K562 (cell line): ENCODE measurements around the gene HEMGN. TPM values are rescaled to one million over a fixed set of nuclear protein-coding genes. Genes with fewer than 3 reads are reported as not detected.

ENCODE experiments used
- ATF1 ChIP-seq, 2 experiments: fragments of 450-650 bp in 1 of 2; IDR thresholded peaks; 2 replicates each; pipeline ENCODE4 v1.6.1; 2016; ENCODE audit warnings: missing compliant biosample characterization in 1 of 2, missing genetic modification characterization in 1 of 2
- BACH1 ChIP-seq: fragments of 200-800 bp; sonication (Bioruptor generic); IDR thresholded peaks from 2 replicates; pipeline ENCODE4 v1.6.1; 2016; ENCODE audit warnings: missing genetic modification characterization, missing compliant biosample characterization
- BHLHE40 ChIP-seq: IDR thresholded peaks from 2 replicates; pipeline ENCODE4 v1.6.1; 2011; ENCODE audit warnings: low read length, improper control_type of control experiment
- CBX8 ChIP-seq: fragments of 200-600 bp; sonication (generic); IDR thresholded peaks from 2 replicates; pipeline ENCODE4 v1.6.1; 2012; ENCODE audit warnings: borderline replicate concordance, mixed run types, low read depth, mild to moderate bottlenecking, moderate library complexity, mixed read lengths, low read length, control low read depth, inconsistent platforms; ENCODE audit not compliant: poor library complexity, severe bottlenecking; ENCODE audit errors: extremely low read depth
- CCNT2 ChIP-seq: IDR thresholded peaks from 2 replicates; pipeline ENCODE4 v1.6.1; 2011; ENCODE audit warnings: borderline replicate concordance, low read depth, mild to moderate bottlenecking, moderate library complexity, mixed read lengths, low read length; ENCODE audit not compliant: insufficient read length; ENCODE audit errors: extremely low read depth
- CREM ChIP-seq: IDR thresholded peaks from 2 replicates; pipeline ENCODE4 v1.6.1; 2014; ENCODE audit warnings: antibody characterized with exemption, low read depth
- ELF2 ChIP-seq: fragments of 250-450 bp; sonication (Bioruptor Pico); IDR thresholded peaks from 2 replicates; pipeline ENCODE4 v1.5.0; 2021; ENCODE audit warnings: mild to moderate bottlenecking
- FOXJ2 ChIP-seq: fragments of 200-800 bp; sonication (Bioruptor generic); IDR thresholded peaks from 2 replicates; pipeline ENCODE4 v1.6.1; 2016; ENCODE audit warnings: missing genetic modification characterization, missing compliant biosample characterization
- GTF2E2 ChIP-seq: fragments of 200-800 bp; sonication (Bioruptor generic); IDR thresholded peaks from 2 replicates; pipeline ENCODE4 v1.6.1; 2016; ENCODE audit warnings: missing genetic modification characterization, missing compliant biosample characterization
- HSF4 ChIP-seq: fragments of 250-450 bp; sonication (Bioruptor Pico); IDR thresholded peaks from 2 replicates; pipeline ENCODE4 v2.1.2; 2022; ENCODE audit warnings: mild to moderate bottlenecking, moderate library complexity, borderline replicate concordance
- KAT8 ChIP-seq: fragments of 450-650 bp; IDR thresholded peaks from 2 replicates; pipeline ENCODE4 v1.6.1; 2016; ENCODE audit warnings: low read depth, mild to moderate bottlenecking
- MEF2A ChIP-seq: IDR thresholded peaks from 2 replicates; pipeline ENCODE4 v1.6.1; 2011; ENCODE audit warnings: low read depth, mild to moderate bottlenecking, low read length, moderate library complexity; ENCODE audit not compliant: control insufficient read depth
- MYC ChIP-seq, 2 experiments: fragments of 250-450 bp in 1 of 2; sonication (Bioruptor Pico) in 1 of 2; IDR thresholded peaks; 2 replicates each; pipeline versions ENCODE4 v1.5.1 to v1.6.1; 2012 to 2021; ENCODE audit warnings: low read depth in 2 of 2, borderline replicate concordance in 1 of 2, improper control_type of control experiment in 1 of 2, low read length in 1 of 2, mild to moderate bottlenecking in 1 of 2, moderate library complexity in 1 of 2
- NELFE ChIP-seq: IDR thresholded peaks from 2 replicates; pipeline ENCODE4 v1.6.1; 2011; ENCODE audit warnings: mild to moderate bottlenecking; ENCODE audit not compliant: insufficient read depth, insufficient read length
- RAD51 ChIP-seq: fragments of 450-650 bp; IDR thresholded peaks from 2 replicates; pipeline ENCODE4 v1.7.1; 2016; ENCODE audit warnings: low read depth, mild to moderate bottlenecking, borderline replicate concordance
- SAP30 ChIP-seq: fragments of 200-600 bp; sonication (generic); IDR thresholded peaks from 2 replicates; pipeline ENCODE4 v1.6.1; 2012; ENCODE audit warnings: borderline replicate concordance, low read depth, mild to moderate bottlenecking, moderate library complexity, low read length, control low read depth, inconsistent platforms; ENCODE audit not compliant: insufficient read depth, poor library complexity, severe bottlenecking
- SMAD1 ChIP-seq: fragments of 150-350 bp; IDR thresholded peaks from 2 replicates; pipeline ENCODE4 v1.6.1; 2014; ENCODE audit warnings: low read length, low read depth; ENCODE audit not compliant: partially characterized antibody
- TAL1 ChIP-seq: fragments of 450-650 bp; IDR thresholded peaks from 2 replicates; pipeline ENCODE4 v1.6.1; 2016; ENCODE audit warnings: mild to moderate bottlenecking
- ZNF134 ChIP-seq: fragments of 250-450 bp; sonication (Bioruptor Pico); conservative IDR thresholded peaks from 2 replicates; pipeline ENCODE4 v1.4.0; 2020
- ZNF143 ChIP-seq: sonication (generic); formaldehyde crosslinking; IDR thresholded peaks from 2 replicates; pipeline ENCODE4 v1.9.0; 2022; ENCODE audit warnings: mild to moderate bottlenecking, missing genetic modification reagents
- ZNF263 ChIP-seq: sonication (generic); formaldehyde crosslinking; IDR thresholded peaks from 2 replicates; pipeline ENCODE4 v1.8.0; 2022; ENCODE audit warnings: mild to moderate bottlenecking, missing genetic modification reagents, borderline replicate concordance
- polyA plus RNA-seq, 8 experiments: library from polyadenylated mRNA; depleted of rRNA in 4 of 8; stranded (reverse) in 5 of 8; unstranded in 3 of 8; fragments of >200 nt; fragmentation: Nextera tagmentation in 2 of 8; fragmentation: Illumina TruSeq in 1 of 8; extraction: Ambion mirVana in 2 of 8; extraction: Trizol in 1 of 8; gene quantifications; 2 replicates each; pipeline versions ENCODE4 v1.2.1 to v1.2.3, GENCODE V29; 2011 to 2014; ENCODE audit warnings: inconsistent platforms in 1 of 8, missing spikeins in 1 of 8
- total RNA-seq, 7 experiments: library from RNA; depleted of rRNA in 6 of 7; stranded (reverse); fragments of >200 nt in 6 of 7; fragmentation: Illumina TruSeq in 2 of 7; extraction: Trizol in 2 of 7; gene quantifications; 2 replicates each; pipeline versions ENCODE4 v1.2.1 to v1.2.3, GENCODE V29; 2011 to 2021; ENCODE audit warnings: low replicate concordance in 1 of 7
- TF ChIP-seq, protein P1 (sequence below): IDR thresholded peaks from 2 replicates; pipeline ENCODE4 v1.6.1; 2014; ENCODE audit warnings: antibody characterized with exemption
- TF ChIP-seq, protein P2 (sequence below), 2 experiments: fragments of 250-450 bp in 1 of 2; fragments of 450-650 bp in 1 of 2; sonication (Bioruptor Pico) in 1 of 2; IDR thresholded peaks; 2 replicates each; pipeline versions ENCODE4 v1.6.1 to v1.8.0; 2016 to 2021; ENCODE audit warnings: mild to moderate bottlenecking in 2 of 2, moderate library complexity in 2 of 2, missing compliant biosample characterization in 1 of 2, missing genetic modification characterization in 1 of 2
- TF ChIP-seq, protein P3 (sequence below): sonication (generic); formaldehyde crosslinking; IDR thresholded peaks from 2 replicates; pipeline ENCODE4 v1.8.0; 2022; ENCODE audit warnings: mild to moderate bottlenecking, missing genetic modification reagents, borderline replicate concordance

The HEMGN gene
- total and polyA plus RNA-seq, 9 of the 15 experiments (the other 6 are each of a cell fraction or from before 2014, with no cell fraction given) = 56.3 to 258 (median 137) TPM

DNA sequence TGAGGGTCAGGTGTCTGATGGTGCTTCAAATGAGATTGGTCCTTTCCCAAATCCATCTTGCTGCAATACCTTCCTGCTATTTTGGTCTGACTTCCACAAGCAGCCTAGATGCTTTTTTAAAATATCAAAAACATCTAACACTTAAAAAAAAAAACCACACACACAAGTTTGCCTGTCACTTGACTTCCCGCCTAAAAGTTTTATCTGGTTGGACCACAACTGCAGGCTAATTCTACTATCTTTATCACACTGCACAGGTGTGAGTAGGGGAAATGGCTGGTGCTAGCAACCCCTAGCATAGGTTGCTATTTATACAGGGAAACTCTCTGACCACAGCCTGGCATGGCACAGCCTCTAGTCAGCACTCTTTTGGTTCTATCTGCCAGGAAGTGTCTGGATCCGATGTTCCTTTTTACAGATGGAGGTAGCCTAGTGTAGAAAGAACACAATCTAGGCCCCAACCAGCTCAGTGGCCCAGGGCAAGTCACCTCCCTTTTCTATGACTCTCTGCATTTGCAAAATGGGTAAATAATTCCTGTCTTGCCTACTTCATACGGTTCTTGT is at the start of gene HEMGN (continued):
- TF ChIP-seq, protein P1, sequence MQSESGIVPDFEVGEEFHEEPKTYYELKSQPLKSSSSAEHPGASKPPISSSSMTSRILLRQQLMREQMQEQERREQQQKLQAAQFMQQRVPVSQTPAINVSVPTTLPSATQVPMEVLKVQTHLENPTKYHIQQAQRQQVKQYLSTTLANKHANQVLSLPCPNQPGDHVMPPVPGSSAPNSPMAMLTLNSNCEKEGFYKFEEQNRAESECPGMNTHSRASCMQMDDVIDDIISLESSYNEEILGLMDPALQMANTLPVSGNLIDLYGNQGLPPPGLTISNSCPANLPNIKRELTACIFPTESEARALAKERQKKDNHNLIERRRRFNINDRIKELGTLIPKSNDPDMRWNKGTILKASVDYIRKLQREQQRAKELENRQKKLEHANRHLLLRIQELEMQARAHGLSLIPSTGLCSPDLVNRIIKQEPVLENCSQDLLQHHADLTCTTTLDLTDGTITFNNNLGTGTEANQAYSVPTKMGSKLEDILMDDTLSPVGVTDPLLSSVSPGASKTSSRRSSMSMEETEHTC = peak; percentile 75; the same call in 1 of the 2 replicates
- TF ChIP-seq, protein P2, sequence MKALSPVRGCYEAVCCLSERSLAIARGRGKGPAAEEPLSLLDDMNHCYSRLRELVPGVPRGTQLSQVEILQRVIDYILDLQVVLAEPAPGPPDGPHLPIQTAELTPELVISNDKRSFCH (CRISPR knock-in tag; IDR thresholded peaks at IDR 0.05) = no peak
- TF ChIP-seq, protein P2 (tag; IDR thresholded peaks at IDR 0.05) = peak; percentile 59; the same call in 1 of the 2 replicates
- TF ChIP-seq MYC (IDR thresholded peaks at IDR 0.05; ENCODE audit: low read depth, low read length) = peak; percentile 78; the same call in 1 of the 2 replicates
- no peak for TF ChIP-seq MYC (CRISPR knock-in tag; IDR thresholded peaks at IDR 0.05; ENCODE audit: borderline replicate concordance, low read depth)
- no peak for TF ChIP-seq ZNF143 (CRISPR knock-in tag)
- TF ChIP-seq KAT8 = no peak
- no peak for TF ChIP-seq ELF2 (CRISPR knock-in tag)
- TF ChIP-seq NELFE = no peak
- TF ChIP-seq ZNF263 = no peak
- no peak for TF ChIP-seq ATF1 (CRISPR knock-in tag; IDR thresholded peaks at IDR 0.05)
- TF ChIP-seq ATF1 (tag; IDR thresholded peaks at IDR 0.05) = peak; percentile 29; the same call in 1 of the 2 replicates
- no peak for TF ChIP-seq GTF2E2
- no peak for TF ChIP-seq CBX8
- TF ChIP-seq BACH1 = peak; percentile 53; the same call in 1 of the 2 replicates
- TF ChIP-seq FOXJ2 (tag) = no peak
- TF ChIP-seq ZNF134 = no peak
- TF ChIP-seq CCNT2 = peak; percentile 62
- TF ChIP-seq RAD51 = peak; percentile 44; the same call in 1 of the 2 replicates
- TF ChIP-seq BHLHE40 = peak; percentile 64; the same call in 1 of the 2 replicates
- no peak for TF ChIP-seq SAP30
- TF ChIP-seq, protein P3, sequence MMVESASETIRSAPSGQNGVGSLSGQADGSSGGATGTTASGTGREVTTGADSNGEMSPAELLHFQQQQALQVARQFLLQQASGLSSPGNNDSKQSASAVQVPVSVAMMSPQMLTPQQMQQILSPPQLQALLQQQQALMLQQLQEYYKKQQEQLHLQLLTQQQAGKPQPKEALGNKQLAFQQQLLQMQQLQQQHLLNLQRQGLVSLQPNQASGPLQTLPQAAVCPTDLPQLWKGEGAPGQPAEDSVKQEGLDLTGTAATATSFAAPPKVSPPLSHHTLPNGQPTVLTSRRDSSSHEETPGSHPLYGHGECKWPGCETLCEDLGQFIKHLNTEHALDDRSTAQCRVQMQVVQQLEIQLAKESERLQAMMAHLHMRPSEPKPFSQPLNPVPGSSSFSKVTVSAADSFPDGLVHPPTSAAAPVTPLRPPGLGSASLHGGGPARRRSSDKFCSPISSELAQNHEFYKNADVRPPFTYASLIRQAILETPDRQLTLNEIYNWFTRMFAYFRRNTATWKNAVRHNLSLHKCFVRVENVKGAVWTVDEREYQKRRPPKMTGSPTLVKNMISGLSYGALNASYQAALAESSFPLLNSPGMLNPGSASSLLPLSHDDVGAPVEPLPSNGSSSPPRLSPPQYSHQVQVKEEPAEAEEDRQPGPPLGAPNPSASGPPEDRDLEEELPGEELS (CRISPR knock-in tag) = no peak
- peak; percentile 65; the same call in 1 of the 2 replicates for TF ChIP-seq CREM
- no peak for TF ChIP-seq SMAD1
- TF ChIP-seq HSF4 (CRISPR knock-in tag) = no peak
- TF ChIP-seq TAL1 = peak; percentile 98
- peak; percentile 84 for TF ChIP-seq MEF2A
